Nephron progenitor cell (in vitro differentiated cells): ENCODE data around the gene PTCH2.

ENCODE experiments used
- DNase-seq: peaks from one replicate; pipeline ENCODE4 v3.0.0; 2021
- H3K27ac Mint-ChIP-seq: 2 replicates; pipeline ENCODE4 v1.8.0; 2021; ENCODE audit warnings: mild to moderate bottlenecking, moderate library complexity, mixed read lengths
- H3K27me3 Mint-ChIP-seq: 2 replicates; pipeline ENCODE4 v1.8.0; 2021; ENCODE audit warnings: mild to moderate bottlenecking, low read depth, mixed read lengths; ENCODE audit not compliant: poor library complexity
- H3K36me3 Mint-ChIP-seq: 2 replicates; pipeline ENCODE4 v1.8.0; 2021; ENCODE audit warnings: low read depth, mixed read lengths
- H3K4me1 Mint-ChIP-seq: 2 replicates; pipeline ENCODE4 v1.8.0; 2021; ENCODE audit warnings: mixed read lengths
- H3K4me3 Mint-ChIP-seq: 2 replicates; pipeline ENCODE4 v1.8.0; 2021; ENCODE audit warnings: mild to moderate bottlenecking, moderate library complexity, mixed read lengths
- H3K9me3 Mint-ChIP-seq: 2 replicates; pipeline ENCODE4 v1.8.0; 2021; ENCODE audit warnings: mild to moderate bottlenecking, moderate library complexity, mixed read lengths
- TF ChIP-seq, protein P1 (sequence below): fragments of 200-600 bp; sonication (generic); IDR thresholded peaks from 2 replicates; pipeline ENCODE4 v1.5.0; 2021; ENCODE audit warnings: antibody characterized with exemption

The PTCH2 gene

DNA sequence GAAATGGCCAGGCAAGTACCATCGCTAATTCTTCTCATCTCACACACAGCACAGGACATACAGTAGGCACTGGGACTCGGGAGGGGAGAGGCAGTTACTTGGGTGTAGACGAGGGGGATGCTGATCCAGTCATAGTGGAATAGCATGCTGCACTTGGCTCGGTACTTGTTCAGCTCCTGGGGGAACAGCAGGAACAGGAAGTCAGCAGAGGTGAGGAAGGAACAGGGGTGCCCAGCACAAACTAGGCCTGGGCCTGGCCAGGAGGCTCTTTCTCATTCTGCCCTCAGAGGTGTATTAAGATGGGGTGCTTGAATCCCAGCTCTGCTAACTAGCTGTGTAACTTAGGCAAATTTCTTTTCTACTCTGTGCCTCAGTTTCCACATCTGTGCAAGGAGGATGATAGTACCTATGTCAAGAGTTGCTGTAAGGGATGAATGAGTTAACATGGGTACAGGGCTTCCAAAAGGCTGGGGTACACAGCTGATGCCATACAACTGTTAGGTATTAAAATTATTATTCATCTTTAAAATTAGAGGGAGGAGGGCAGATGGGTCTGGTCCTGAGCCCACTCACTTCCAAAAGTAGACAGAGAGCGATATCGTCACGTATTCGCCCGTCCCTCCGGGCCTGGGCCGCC, 57.4 kb downstream of the PTCH2 start:
- Mint-ChIP-seq H3K4me1 (peaks cover 38% of the 10 kb centered on the region), H3K36me3 (peaks cover 20% of the 10 kb centered on the region), H3K27ac (no peak overlapping the region), H3K27me3 (peaks cover 23% of the 10 kb centered on the region), H3K4me3 (peak overlapping the region; percentile 71), H3K9me3 (no peaks in the 10 kb centered on the region)
- TF ChIP-seq, protein P1, sequence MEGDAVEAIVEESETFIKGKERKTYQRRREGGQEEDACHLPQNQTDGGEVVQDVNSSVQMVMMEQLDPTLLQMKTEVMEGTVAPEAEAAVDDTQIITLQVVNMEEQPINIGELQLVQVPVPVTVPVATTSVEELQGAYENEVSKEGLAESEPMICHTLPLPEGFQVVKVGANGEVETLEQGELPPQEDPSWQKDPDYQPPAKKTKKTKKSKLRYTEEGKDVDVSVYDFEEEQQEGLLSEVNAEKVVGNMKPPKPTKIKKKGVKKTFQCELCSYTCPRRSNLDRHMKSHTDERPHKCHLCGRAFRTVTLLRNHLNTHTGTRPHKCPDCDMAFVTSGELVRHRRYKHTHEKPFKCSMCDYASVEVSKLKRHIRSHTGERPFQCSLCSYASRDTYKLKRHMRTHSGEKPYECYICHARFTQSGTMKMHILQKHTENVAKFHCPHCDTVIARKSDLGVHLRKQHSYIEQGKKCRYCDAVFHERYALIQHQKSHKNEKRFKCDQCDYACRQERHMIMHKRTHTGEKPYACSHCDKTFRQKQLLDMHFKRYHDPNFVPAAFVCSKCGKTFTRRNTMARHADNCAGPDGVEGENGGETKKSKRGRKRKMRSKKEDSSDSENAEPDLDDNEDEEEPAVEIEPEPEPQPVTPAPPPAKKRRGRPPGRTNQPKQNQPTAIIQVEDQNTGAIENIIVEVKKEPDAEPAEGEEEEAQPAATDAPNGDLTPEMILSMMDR = no peak
- DNase-seq = no peak

DNA sequence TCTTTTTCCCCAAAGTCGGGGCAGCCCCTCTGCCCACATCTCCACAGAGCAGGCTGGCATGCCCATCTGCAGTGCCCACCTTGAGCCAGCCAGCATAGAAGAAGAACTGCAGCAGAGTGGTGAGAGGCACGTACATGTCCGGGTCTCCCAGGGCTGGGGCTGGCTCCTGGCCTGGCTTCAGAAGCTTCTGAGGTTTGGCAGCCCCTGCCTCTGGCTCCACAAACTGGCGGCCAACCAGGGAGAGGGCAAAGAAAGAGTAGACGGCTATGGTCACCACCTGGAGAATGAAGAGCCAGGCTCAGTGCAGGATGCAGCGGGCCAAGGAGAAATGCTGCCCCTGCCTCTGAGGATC, 58.0 kb downstream of the PTCH2 start:
- Mint-ChIP-seq H3K27me3 (peaks cover 23% of the 10 kb centered on the region), H3K9me3 (no peaks in the 10 kb centered on the region), H3K36me3 (peaks cover 26% of the 10 kb centered on the region), H3K27ac (no peak overlapping the region), H3K4me1 (peaks cover 37% of the 10 kb centered on the region), H3K4me3 (peak overlapping the region; percentile 48)
- TF ChIP-seq, protein P1 = no peak
- DNase-seq = no peak

DNA sequence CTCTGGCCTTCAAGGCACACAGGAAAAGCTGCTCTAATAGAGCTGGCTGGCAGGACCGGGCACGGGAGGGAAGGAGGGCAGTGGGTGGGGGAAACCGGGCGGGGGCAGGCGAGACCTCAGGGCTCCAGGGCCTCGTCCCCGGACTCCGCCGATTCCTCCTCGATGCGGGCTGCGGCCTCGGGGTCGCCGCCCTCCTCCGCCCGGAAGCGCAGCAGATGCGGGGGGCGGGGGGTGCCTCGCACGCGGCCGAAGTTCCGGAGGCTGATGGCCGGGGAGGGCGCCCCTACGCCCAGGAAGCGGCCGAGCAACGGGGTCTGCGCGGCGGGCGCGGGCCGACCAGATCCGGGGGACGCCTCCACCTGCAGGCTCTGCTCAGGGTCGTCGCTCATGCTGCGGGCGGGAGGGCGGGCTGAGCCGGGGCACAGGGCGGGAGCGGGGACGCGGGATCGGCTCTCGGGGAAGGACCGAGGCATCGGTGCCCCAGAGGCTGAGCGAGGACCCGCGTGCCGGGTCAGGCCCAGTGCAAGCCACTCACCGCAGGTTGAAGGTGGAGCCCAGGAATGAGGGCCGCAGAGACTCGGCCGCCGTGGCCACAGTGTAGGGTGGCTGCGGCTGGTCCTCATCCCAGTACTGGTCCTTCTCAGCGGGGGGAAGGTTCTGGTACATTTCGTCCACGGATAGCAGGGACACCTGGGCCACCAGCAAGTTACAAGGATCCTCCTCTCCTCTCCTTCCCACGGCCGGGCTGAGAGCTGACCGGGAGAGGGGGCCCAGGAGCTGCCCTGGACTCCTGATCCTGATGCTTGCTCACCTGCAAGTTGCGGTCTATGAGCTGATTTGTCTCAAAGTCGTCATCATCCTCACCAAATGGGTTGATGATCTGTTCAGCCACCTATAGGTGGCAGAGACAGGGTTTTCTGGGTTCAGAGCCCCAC, 58.7 kb downstream of the PTCH2 start:
- peak; percentile 70 for DNase-seq
- Mint-ChIP-seq H3K4me1 (peaks cover 31% of the 10 kb centered on the region), H3K9me3 (no peaks in the 10 kb centered on the region), H3K27me3 (peaks cover 22% of the 10 kb centered on the region), H3K36me3 (peaks cover 31% of the 10 kb centered on the region), H3K27ac (peak overlapping the region; percentile 17), H3K4me3 (peak overlapping the region; percentile 77)
- TF ChIP-seq, protein P1 = no peak

DNA sequence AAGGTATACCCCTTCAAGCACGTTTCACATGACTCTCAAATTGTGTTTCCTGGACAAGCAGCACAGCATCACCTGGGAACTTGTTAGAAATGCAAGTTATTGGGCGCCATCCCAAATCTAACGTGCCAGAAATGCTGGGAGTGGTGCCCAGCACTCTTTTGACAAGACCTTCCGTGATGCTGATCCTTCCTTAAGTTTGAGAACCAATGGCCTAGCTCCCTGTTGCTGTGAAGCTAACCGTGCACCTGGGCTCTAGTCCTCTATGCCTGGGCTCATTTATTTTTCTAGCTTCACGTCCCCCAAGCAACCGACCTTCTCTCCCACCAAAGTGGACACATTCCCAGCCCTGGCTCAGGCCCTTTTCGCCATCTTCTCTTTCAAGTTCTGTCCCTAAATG, 59.4 kb downstream of the PTCH2 start:
- H3K4me3 Mint-ChIP-seq = peak overlapping the region; percentile 77
- TF ChIP-seq, protein P1 = no peak
- peak overlapping the region; percentile 17 for H3K27ac Mint-ChIP-seq
- peaks cover 37% of the 10 kb centered on the region for H3K36me3 Mint-ChIP-seq
- peaks cover 35% of the 10 kb centered on the region for H3K4me1 Mint-ChIP-seq
- no peak for DNase-seq
- no peaks in the 10 kb centered on the region for H3K9me3 Mint-ChIP-seq
- peaks cover 21% of the 10 kb centered on the region for H3K27me3 Mint-ChIP-seq

DNA sequence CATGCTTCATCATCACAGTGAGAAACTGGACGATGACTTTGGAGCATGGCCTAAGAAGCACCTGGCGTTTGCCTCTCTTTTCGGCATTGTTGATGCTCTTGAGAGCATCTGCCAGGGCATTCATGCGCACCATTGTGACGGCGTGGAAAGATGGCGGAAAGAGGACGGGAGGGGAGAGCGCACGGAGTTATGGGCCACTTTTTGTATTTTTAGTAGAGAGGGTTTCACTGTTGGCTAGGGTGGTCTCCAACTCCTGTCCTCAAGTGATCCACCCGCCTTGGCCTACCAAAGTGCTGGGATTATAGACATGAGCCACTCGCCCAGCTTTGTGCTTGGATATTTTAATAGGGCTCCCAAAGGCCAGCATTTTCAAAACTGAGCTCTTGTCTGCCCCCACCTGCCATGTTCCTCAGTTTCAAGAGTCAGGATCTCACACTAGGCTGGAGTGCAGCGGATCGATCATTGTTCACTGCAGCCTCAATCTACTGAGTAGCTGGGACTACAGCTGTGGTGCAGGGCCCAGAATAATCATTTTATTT, 62.4 kb downstream of the PTCH2 start:
- Mint-ChIP-seq H3K36me3 (peaks cover 60% of the 10 kb centered on the region), H3K4me3 (no peak overlapping the region), H3K9me3 (no peaks in the 10 kb centered on the region), H3K27me3 (peaks cover 14% of the 10 kb centered on the region), H3K4me1 (peaks cover 50% of the 10 kb centered on the region), H3K27ac (peak overlapping the region; percentile 98)
- DNase-seq = no peak
- TF ChIP-seq, protein P1 = no peak
